Liver (tissue), 9 donors: Measurements from ENCODE around the gene IMPDH2. TPM values are rescaled to one million over a fixed set of nuclear protein-coding genes. Genes with fewer than 3 reads are reported as not detected.
A peak's percentile ranks its signal among the peaks of the same experiment; 100 is the strongest.

ENCODE experiments used
- DNase-seq: peaks from one replicate; pipeline ENCODE4 v3.0.0-alpha.2; 2017; ENCODE audit warnings: low spot score
- H3K27ac ChIP-seq, 2 donors: one replicate each; pipeline ENCODE4 v1.7.0; 2013; ENCODE audit warnings: inconsistent platforms in 2 of 2, low read length in 2 of 2, control low read depth in 1 of 2, low read depth in 1 of 2, mild to moderate bottlenecking in 1 of 2
- H3K27me3 ChIP-seq, 4 donors: one replicate each; pipeline versions ENCODE4 v1.6.1 to v1.7.0; 2013; ENCODE audit warnings: low read length in 3 of 4, inconsistent platforms in 1 of 4, mild to moderate bottlenecking in 1 of 4, moderate library complexity in 1 of 4; ENCODE audit not compliant: control insufficient read depth in 4 of 4, insufficient read depth in 4 of 4
- H3K36me3 ChIP-seq, 4 donors: one replicate each; pipeline versions ENCODE4 v1.6.1 to v1.7.0; 2013; ENCODE audit warnings: low read length in 3 of 4, mild to moderate bottlenecking in 3 of 4, low read depth in 1 of 4, moderate library complexity in 1 of 4; ENCODE audit not compliant: control insufficient read depth in 4 of 4, insufficient read depth in 3 of 4
- H3K4me1 ChIP-seq, 4 donors: one replicate each; pipeline versions ENCODE4 v1.6.1 to v1.7.0; 2013; ENCODE audit warnings: low read length in 3 of 4, mild to moderate bottlenecking in 3 of 4, moderate library complexity in 1 of 4; ENCODE audit not compliant: control insufficient read depth in 4 of 4, insufficient read depth in 4 of 4
- H3K4me3 ChIP-seq, 3 donors: one replicate each; pipeline versions ENCODE4 v1.6.1 to v1.7.0; 2013; ENCODE audit warnings: low read length in 3 of 3, control low read depth in 1 of 3, low read depth in 1 of 3, mild to moderate bottlenecking in 1 of 3
- H3K9ac ChIP-seq, 2 donors: one replicate each; pipeline ENCODE4 v1.7.0; 2013; ENCODE audit warnings: low read length in 2 of 2, mild to moderate bottlenecking in 2 of 2, moderate library complexity in 2 of 2, control low read depth in 1 of 2, low read depth in 1 of 2
- H3K9me3 ChIP-seq, 4 donors: one replicate each; pipeline versions ENCODE4 v1.6.1 to v1.7.0; 2013; ENCODE audit warnings: low read length in 3 of 4; ENCODE audit not compliant: control insufficient read depth in 4 of 4
- EGR1 ChIP-seq, 2 donors: IDR thresholded peaks; 2 replicates each; pipeline ENCODE4 v1.6.1; 2016 to 2018; ENCODE audit warnings: antibody characterized with exemption in 2 of 2, low read depth in 2 of 2
- FOXA1 ChIP-seq: IDR thresholded peaks from 2 replicates; pipeline ENCODE4 v1.6.1; 2016; ENCODE audit warnings: antibody characterized with exemption
- FOXA2 ChIP-seq: IDR thresholded peaks from 2 replicates; pipeline ENCODE4 v1.6.1; 2016; ENCODE audit warnings: antibody characterized with exemption
- GABPA ChIP-seq, 2 donors: IDR thresholded peaks in 1 of 2; conservative IDR thresholded peaks in 1 of 2; 2 replicates each; pipeline ENCODE4 v1.6.1; 2016; ENCODE audit warnings: antibody characterized with exemption in 2 of 2, mild to moderate bottlenecking in 1 of 2, moderate library complexity in 1 of 2
- HNF4A ChIP-seq, 2 donors: conservative IDR thresholded peaks; 2 replicates each; pipeline ENCODE4 v1.6.1; 2016; ENCODE audit warnings: antibody characterized with exemption in 2 of 2, mild to moderate bottlenecking in 2 of 2
- HNF4G ChIP-seq: IDR thresholded peaks from 2 replicates; pipeline ENCODE4 v1.6.1; 2016; ENCODE audit warnings: antibody characterized with exemption
- JUND ChIP-seq, 2 donors: IDR thresholded peaks; 2 replicates each; pipeline ENCODE4 v1.6.1; 2016; ENCODE audit warnings: antibody characterized with exemption in 2 of 2
- NR2F2 ChIP-seq: IDR thresholded peaks from 2 replicates; pipeline ENCODE4 v1.6.1; 2016; ENCODE audit warnings: antibody characterized with exemption
- RAD21 ChIP-seq, 2 donors: IDR thresholded peaks; 2 replicates each; pipeline ENCODE4 v1.6.1; 2016; ENCODE audit warnings: antibody characterized with exemption in 2 of 2, mild to moderate bottlenecking in 2 of 2
- RXRA ChIP-seq, 2 donors: IDR thresholded peaks; 2 replicates each; pipeline ENCODE4 v1.6.1; 2017 to 2018; ENCODE audit warnings: antibody characterized with exemption in 2 of 2, mild to moderate bottlenecking in 1 of 2
- SP1 ChIP-seq: IDR thresholded peaks from 2 replicates; pipeline ENCODE4 v1.6.1; 2018; ENCODE audit warnings: antibody characterized with exemption, mild to moderate bottlenecking
- TAF1 ChIP-seq: conservative IDR thresholded peaks from 2 replicates; pipeline ENCODE4 v1.6.1; 2016; ENCODE audit warnings: antibody characterized with exemption, mild to moderate bottlenecking
- YY1 ChIP-seq: IDR thresholded peaks from 2 replicates; pipeline ENCODE4 v1.6.1; 2016; ENCODE audit warnings: antibody characterized with exemption, mild to moderate bottlenecking
- WGBS: extraction: QIAGEN DNeasy Blood & Tissue Kit; methylation state at CpG from one replicate; pipeline ENCODE4 v1.1.7; 2013; 5-methylcytosine and 5-hydroxymethylcytosine counted together
- polyA plus RNA-seq, 2 donors: library from polyadenylated mRNA; stranded (reverse) in 1 of 2; unstranded in 1 of 2; fragments of 200-250 nt in 1 of 2; fragments of >200 nt in 1 of 2; fragmentation: Nextera tagmentation in 1 of 2; extraction: Ambion mirVana in 1 of 2; gene quantifications; one replicate each; pipeline versions ENCODE4 v1.2.1 to v1.2.3, GENCODE V29; 2013 to 2015
- total RNA-seq, 2 donors: library from RNA; depleted of rRNA; stranded (reverse); fragments of >200 nt; gene quantifications; one replicate each; pipeline ENCODE4 v1.2.3, GENCODE V29; 2014
- TF ChIP-seq, protein P1 (sequence below): IDR thresholded peaks from 2 replicates; pipeline ENCODE4 v1.6.1; 2016; ENCODE audit warnings: antibody characterized with exemption, mild to moderate bottlenecking
- TF ChIP-seq, protein P2 (sequence below): fragments of 150-350 bp; IDR thresholded peaks from 2 replicates; pipeline ENCODE4 v1.5.1; 2017; ENCODE audit warnings: improper control_type of control experiment, low read depth, low read length; ENCODE audit not compliant: missing input control
- TF ChIP-seq, protein P3 (sequence below): IDR thresholded peaks from 2 replicates; pipeline ENCODE4 v1.6.1; 2016; ENCODE audit warnings: antibody characterized with exemption
- TF ChIP-seq, protein P4 (sequence below): IDR thresholded peaks from 2 replicates; pipeline ENCODE4 v1.6.1; 2016; ENCODE audit warnings: antibody characterized with exemption
- donor health status: healthy.
- donor health status: healthy.
- donor health status: healthy.
- donor health status: healthy.
- donor health status: healthy.

The IMPDH2 gene
- total and polyA plus RNA-seq, 4 donors = 20.9 to 182 (median 39.7) TPM

DNA sequence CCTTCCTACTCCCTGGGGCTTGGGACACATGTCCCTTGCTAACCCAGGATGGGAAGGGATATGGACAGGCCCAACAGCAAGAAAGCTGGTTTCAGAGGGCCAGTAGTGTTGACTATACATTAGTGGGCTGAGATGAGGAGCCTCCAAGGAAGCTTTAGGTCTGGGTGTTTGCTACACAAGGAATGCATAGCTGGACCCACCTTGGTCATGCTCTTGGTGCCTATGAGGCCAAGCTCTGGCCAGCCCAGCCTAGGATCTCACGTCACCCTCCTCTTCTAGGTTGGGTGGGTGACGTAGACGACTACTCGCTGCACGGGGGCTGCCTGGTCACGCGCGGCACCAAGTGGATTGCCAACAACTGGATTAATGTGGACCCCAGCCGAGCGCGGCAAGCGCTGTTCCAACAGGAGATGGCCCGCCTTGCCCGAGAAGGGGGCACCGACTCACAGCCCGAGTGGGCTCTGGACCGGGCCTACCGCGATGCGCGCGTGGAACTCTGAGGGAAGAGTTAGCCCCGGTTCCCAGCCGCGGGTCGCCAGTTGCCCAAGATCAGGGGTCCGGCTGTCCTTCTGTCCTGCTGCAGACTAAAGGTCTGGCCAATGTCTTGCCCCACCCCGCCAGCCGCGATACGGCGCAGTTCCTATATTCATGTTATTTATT, 22.7 kb downstream of the IMPDH2 start:
- WGBS = 6% methylated on average over 32 of the region's 32 CpGs
- no peaks in the 10 kb centered on the region for H3K9me3 ChIP-seq
- H3K27ac ChIP-seq = peak overlapping the region; percentile 80 to 98
- TF ChIP-seq, protein P1, sequence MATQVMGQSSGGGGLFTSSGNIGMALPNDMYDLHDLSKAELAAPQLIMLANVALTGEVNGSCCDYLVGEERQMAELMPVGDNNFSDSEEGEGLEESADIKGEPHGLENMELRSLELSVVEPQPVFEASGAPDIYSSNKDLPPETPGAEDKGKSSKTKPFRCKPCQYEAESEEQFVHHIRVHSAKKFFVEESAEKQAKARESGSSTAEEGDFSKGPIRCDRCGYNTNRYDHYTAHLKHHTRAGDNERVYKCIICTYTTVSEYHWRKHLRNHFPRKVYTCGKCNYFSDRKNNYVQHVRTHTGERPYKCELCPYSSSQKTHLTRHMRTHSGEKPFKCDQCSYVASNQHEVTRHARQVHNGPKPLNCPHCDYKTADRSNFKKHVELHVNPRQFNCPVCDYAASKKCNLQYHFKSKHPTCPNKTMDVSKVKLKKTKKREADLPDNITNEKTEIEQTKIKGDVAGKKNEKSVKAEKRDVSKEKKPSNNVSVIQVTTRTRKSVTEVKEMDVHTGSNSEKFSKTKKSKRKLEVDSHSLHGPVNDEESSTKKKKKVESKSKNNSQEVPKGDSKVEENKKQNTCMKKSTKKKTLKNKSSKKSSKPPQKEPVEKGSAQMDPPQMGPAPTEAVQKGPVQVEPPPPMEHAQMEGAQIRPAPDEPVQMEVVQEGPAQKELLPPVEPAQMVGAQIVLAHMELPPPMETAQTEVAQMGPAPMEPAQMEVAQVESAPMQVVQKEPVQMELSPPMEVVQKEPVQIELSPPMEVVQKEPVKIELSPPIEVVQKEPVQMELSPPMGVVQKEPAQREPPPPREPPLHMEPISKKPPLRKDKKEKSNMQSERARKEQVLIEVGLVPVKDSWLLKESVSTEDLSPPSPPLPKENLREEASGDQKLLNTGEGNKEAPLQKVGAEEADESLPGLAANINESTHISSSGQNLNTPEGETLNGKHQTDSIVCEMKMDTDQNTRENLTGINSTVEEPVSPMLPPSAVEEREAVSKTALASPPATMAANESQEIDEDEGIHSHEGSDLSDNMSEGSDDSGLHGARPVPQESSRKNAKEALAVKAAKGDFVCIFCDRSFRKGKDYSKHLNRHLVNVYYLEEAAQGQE = no peak
- no peak for TF ChIP-seq RAD21 (IDR thresholded peaks at IDR 0.05)
- no peak for TF ChIP-seq JUND (IDR thresholded peaks at IDR 0.05)
- no peak for TF ChIP-seq FOXA2
- TF ChIP-seq YY1 = no peak
- TF ChIP-seq SP1 = no peak
- TF ChIP-seq FOXA1 = no peak
- TF ChIP-seq TAF1 = no peak
- TF ChIP-seq, protein P2, sequence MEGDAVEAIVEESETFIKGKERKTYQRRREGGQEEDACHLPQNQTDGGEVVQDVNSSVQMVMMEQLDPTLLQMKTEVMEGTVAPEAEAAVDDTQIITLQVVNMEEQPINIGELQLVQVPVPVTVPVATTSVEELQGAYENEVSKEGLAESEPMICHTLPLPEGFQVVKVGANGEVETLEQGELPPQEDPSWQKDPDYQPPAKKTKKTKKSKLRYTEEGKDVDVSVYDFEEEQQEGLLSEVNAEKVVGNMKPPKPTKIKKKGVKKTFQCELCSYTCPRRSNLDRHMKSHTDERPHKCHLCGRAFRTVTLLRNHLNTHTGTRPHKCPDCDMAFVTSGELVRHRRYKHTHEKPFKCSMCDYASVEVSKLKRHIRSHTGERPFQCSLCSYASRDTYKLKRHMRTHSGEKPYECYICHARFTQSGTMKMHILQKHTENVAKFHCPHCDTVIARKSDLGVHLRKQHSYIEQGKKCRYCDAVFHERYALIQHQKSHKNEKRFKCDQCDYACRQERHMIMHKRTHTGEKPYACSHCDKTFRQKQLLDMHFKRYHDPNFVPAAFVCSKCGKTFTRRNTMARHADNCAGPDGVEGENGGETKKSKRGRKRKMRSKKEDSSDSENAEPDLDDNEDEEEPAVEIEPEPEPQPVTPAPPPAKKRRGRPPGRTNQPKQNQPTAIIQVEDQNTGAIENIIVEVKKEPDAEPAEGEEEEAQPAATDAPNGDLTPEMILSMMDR = no peak
- no peak for TF ChIP-seq GABPA (IDR thresholded peaks at IDR 0.05 in 1 of 2, conservative IDR thresholded peaks at IDR 0.05 in 1 of 2)
- TF ChIP-seq EGR1 (IDR thresholded peaks at IDR 0.05; ENCODE audit: low read depth in 2 of 2) = no peak
- no peak for TF ChIP-seq HNF4G
- no peak for TF ChIP-seq RXRA (IDR thresholded peaks at IDR 0.05)
- TF ChIP-seq NR2F2 = no peak
- no peak for TF ChIP-seq HNF4A (conservative IDR thresholded peaks at IDR 0.05)
- TF ChIP-seq, protein P3, sequence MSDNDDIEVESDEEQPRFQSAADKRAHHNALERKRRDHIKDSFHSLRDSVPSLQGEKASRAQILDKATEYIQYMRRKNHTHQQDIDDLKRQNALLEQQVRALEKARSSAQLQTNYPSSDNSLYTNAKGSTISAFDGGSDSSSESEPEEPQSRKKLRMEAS = no peak
- H3K27me3 ChIP-seq = no peaks in the 10 kb centered on the region
- DNase-seq = no peak
- H3K4me1 ChIP-seq = peaks cover 6 to 31% (median 20%) of the 10 kb centered on the region in 4 donors
- peak overlapping the region; percentile 60 to 66 for H3K9ac ChIP-seq
- peak overlapping the region; percentile 64 to 86 (median 69) for H3K4me3 ChIP-seq
- H3K36me3 ChIP-seq = peaks cover 0 to 2% (median under 1%) of the 10 kb centered on the region in 4 donors

DNA sequence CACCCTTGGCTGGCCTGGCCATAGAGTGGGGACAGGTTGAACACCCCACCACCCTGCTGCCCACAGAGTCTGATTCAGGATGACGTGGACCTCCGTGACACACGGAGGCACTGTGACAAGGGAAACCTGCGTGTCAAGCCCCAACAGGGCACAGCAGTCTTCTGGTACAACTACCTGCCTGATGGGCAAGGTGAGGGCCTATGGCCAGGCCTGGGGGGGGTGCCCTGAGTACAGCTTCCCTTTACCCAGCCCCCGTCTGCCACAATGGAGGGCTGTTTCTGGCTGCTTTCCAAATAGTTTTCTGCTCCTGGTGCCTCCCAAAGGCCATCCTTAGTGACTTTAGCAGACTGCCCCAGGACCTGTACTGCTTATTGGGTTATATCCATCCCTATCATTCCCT, 23.2 kb downstream of the IMPDH2 start:
- H3K36me3 ChIP-seq = peaks cover 0 to 2% (median 0%) of the 10 kb centered on the region in 4 donors
- peaks cover 6 to 31% (median 20%) of the 10 kb centered on the region in 4 donors for H3K4me1 ChIP-seq
- WGBS = 95% methylated on average over 5 of the region's 5 CpGs
- no peaks in the 10 kb centered on the region for H3K9me3 ChIP-seq
- peak overlapping the region in 1 of 3 donors; percentile 64 for H3K4me3 ChIP-seq
- no peaks in the 10 kb centered on the region for H3K27me3 ChIP-seq
- H3K9ac ChIP-seq = no peak overlapping the region
- H3K27ac ChIP-seq = no peak overlapping the region
- DNase-seq = no peak
- no peak for TF ChIP-seq HNF4G
- no peak for TF ChIP-seq FOXA1
- TF ChIP-seq SP1 = no peak
- TF ChIP-seq HNF4A (conservative IDR thresholded peaks at IDR 0.05) = no peak
- TF ChIP-seq, protein P4, sequence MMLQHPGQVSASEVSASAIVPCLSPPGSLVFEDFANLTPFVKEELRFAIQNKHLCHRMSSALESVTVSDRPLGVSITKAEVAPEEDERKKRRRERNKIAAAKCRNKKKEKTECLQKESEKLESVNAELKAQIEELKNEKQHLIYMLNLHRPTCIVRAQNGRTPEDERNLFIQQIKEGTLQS = no peak
- TF ChIP-seq, protein P2 = no peak
- TF ChIP-seq, protein P1 = no peak
- no peak for TF ChIP-seq EGR1 (IDR thresholded peaks at IDR 0.05; ENCODE audit: low read depth in 2 of 2)
- TF ChIP-seq YY1 = no peak
- no peak for TF ChIP-seq RAD21 (IDR thresholded peaks at IDR 0.05)
- no peak for TF ChIP-seq JUND (IDR thresholded peaks at IDR 0.05)
- TF ChIP-seq FOXA2 = no peak
- no peak for TF ChIP-seq TAF1
- no peak for TF ChIP-seq RXRA (IDR thresholded peaks at IDR 0.05)
- TF ChIP-seq NR2F2 = no peak
- TF ChIP-seq GABPA (IDR thresholded peaks at IDR 0.05 in 1 of 2, conservative IDR thresholded peaks at IDR 0.05 in 1 of 2) = no peak
